ENCODE data around the gene PPP4R1. TPM values are rescaled to one million over a fixed set of nuclear protein-coding genes. Genes with fewer than 3 reads are reported as not detected.

PPP4R1 gene
- total RNA-seq, 1 experiment from 2014 or later = 66.7 TPM

- Histone ChIP-seq H3K4me3 (replicated peaks in 1 of 2; ENCODE audit: low read depth in 1 of 2, low read length in 2 of 2) (no peak overlapping the region), H3K9me2 (ENCODE audit: insufficient read depth) (no peaks in the 10 kb centered on the region), H3K9me3 (ENCODE audit: control insufficient read depth in 1 of 2, insufficient read depth in 1 of 2, low read depth in 1 of 2, low read length in 2 of 2) (no peaks in the 10 kb centered on the region), H2AFZ (ENCODE audit: low read depth, low read length, poor library complexity, severe bottlenecking) (no peak overlapping the region), H4K20me1 (ENCODE audit: insufficient read depth) (no peaks in the 10 kb centered on the region), H3K27me3 (ENCODE audit: insufficient read depth, low read length) (no peaks in the 10 kb centered on the region), H3K9ac (ENCODE audit: low read length) (no peak overlapping the region), H3K79me2 (ENCODE audit: insufficient read depth, low read length) (peaks cover 29% of the 10 kb centered on the region), H3K4me2 (ENCODE audit: low read length) (no peak overlapping the region), H3K27ac (ENCODE audit: low read depth, low read length) (no peak overlapping the region), H3K4me1 (ENCODE audit: control insufficient read depth in 1 of 2, insufficient read depth in 2 of 2, low read length in 2 of 2) (peaks cover 18 to 43% of the 10 kb centered on the region in 2 experiments), H3K36me3 (ENCODE audit: control insufficient read depth in 1 of 2, insufficient read depth in 2 of 2, low read length in 2 of 2) (peaks cover 0 to 5% of the 10 kb centered on the region in 2 experiments; a peak in 2 of 4 replicates)
- no peak for DNase-seq (ENCODE audit: low read depth, low spot score)
- ChIA-PET RAD21 (ENCODE audit: low non-redundant PET in 1 of 2, low total read pairs in 2 of 2, uncharacterized antibody in 2 of 2, unreplicated experiment in 2 of 2) (no interaction called here), POLR2A (interaction anchor here (1.2 kb wide), 1 partner anchor 12 kb away, joined by 4 read pairs; no protein-coding TSS in a partner anchor), CTCF (no interaction called here)
- intact Hi-C loops (cut with micrococcal nuclease) = loop anchor here (10.0 kb wide), 2 partner anchors 299 to 339 kb away; partner anchors contain the start of gene VAPA
- no TSS peak for BruUV-seq (replicated peaks)
- ATAC-seq = no peak
- TF ChIP-seq EGR1 (IDR thresholded peaks at IDR 0.05; ENCODE audit: low read depth) = no peak
- TF ChIP-seq POLR2A (IDR thresholded peaks at IDR 0.05; ENCODE audit: borderline replicate concordance, extremely low read depth, insufficient read depth, insufficient read length) = no peak
- no peak for TF ChIP-seq CEBPB (IDR thresholded peaks at IDR 0.05; ENCODE audit: low read depth)
- TF ChIP-seq EZH2phosphoT487 (IDR thresholded peaks at IDR 0.05; ENCODE audit: borderline replicate concordance) = no peak
- TF ChIP-seq EZH2 (IDR thresholded peaks at IDR 0.05) = no peak
- no peak for TF ChIP-seq REST (IDR thresholded peaks at IDR 0.05; ENCODE audit: low read depth)
- TF ChIP-seq MAX (IDR thresholded peaks at IDR 0.05) = no peak
Observed at GRCh38 chr18:9616049-9616448, 1.7 kb upstream of the PPP4R1 start.

Data from HCT116 (cell line).